ELF-1 (cell line): ENCODE data around the gene TSPAN18.

Experiments used
- DNase-seq: peaks from one replicate; pipeline ENCODE4 v3.0.0-alpha.2; 2016; ENCODE audit warnings: low read depth, low spot score

The TSPAN18 gene

DNA sequence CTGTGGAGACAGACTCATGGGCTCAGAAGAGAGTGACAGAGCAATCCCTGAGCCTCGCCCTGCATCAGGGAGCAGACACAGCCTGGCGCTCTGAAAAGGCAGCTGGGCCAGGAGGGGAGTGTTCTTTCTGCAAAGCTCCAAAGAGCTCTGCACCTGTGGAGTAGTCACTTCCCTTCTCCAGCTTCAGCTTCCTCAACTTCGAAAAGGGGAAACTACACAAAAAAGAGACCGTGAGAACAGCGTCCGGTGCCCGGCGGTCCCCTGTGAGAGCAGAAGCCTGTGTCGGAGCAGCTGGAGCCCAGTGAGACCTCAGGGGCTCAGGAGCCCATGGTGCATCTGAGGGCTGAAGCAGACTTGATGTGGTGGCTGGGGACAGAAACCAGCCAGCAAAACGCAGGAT, 188.9 kb downstream of the TSPAN18 start:
- DNase-seq: no peak

DNA sequence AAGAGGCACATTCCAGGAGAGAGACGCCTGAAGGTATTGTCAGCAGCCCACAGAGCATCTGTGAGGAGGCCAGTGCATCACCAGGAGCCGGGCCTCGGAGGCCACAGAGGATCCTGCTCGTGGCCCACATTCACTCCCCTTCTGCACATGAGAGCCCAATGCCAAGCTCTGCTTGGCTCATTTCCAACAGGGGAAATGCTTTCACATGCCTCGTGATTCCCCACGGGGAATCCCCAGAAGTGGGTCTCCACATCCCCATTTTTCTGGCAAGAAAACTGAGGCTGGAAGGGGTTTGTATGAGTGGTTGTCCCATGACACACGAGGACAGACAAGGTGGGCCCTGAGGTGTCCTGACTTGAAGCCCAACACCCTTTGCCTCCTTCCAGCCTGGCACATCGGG, 189.6 kb downstream of the TSPAN18 start:
- DNase-seq: no peak

DNA sequence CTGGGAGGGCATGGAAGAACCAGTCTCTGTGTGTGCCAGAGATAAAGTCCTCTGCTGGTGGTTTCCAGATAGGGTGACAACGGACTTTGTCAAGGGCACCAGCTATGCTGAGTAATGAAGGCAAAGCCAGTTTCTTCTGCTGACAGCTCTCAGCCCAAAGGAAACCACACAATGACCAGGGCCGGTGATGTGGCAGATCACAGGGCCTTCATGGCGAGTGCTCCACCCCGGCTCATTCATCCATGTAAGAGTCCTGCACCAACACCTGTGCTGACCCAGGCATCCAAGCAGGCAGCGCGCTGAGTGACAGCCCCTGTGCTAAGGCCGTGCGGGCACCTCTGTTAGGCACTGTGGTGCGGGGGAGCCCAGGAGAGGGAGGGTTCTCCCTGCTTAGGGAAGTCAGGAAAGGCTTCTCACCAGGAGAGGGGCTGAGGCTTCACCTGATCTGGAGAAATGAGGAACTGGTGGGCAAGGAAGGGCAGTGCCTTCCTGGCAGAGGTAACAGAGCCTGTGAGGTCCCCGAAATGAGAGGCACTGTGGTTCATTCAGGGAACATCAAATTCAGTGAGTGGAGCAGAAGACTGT, 190.1 kb downstream of the TSPAN18 start:
- no peak for DNase-seq

DNA sequence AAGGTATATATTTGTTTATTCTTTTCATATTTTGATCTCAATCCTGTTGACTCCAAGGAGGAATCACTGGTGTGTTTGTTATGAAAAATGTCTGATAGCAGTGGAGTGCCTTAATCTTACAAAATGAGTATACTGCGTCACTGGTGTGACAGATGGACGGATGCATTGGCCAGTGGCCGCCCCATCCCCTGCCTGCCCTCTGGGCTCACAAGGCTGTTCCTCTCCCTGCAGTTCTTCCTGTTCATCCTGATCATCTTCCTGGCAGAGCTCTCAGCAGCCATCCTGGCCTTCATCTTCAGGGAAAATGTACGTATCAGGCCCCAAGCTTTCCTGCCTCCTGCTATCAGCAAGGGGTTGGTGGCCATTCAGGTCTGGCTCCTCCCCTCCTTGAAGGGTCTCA, 191.0 kb downstream of the TSPAN18 start:
- no peak for DNase-seq

DNA sequence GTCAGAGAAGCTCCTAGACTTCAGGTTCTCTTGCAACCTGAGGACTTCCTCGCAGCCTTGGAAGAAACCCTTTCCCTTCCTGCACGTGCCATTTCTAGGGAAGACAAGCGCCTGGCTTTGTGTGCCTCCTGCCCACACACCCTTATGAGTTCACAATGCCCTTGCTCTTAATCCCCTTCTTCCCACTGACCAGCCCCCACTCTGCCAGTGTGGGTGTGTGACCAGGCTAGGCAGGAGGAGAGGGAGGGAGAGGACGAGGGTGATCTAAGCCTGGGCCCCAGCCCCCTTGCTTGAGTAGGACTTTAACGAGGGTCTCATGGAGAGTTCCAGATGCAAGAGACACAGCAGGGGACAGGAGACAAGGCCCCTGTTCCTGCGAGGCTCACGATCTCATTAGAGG, 193.7 kb downstream of the TSPAN18 start:
- no peak for DNase-seq

DNA sequence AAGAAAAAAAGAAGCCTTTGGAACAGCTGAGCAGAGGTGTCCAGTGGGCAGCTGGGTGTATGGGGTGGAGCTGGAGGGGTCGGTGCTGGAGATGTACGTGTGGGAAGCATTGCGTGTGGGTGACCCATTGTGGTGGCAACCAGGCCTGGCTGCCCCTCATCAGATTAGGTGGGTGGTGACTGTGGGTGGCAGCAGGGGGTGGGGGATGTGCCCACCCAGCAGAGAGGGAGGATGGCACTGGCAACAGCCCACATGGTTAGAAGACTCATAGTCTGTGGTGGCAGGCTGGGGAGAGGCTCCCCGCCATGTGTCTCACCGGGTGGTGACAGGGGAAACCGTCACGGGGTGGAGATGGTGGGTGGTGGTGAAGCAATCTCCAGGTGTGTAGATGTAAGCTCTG, 196.4 kb downstream of the TSPAN18 start:
- DNase-seq: no peak

DNA sequence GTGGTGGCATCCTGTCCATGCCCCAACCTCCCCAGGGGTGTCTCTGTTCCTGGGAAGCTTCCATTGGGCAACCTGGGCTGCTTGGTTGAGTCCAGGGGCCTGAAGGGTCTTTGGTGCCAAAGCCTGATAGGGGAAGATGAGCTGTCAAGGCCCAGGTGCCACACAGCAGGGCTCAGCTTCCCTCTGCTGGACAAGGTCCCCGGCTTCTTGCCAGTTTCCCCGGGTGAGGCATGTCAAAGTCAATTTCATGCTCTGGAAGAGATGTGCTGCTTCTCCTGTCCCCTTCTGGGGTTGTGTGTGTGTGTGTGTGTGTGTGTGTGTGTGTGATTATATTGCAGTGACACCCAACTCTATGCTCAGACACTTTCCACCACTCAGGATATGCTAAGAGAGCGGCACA, 197.0 kb downstream of the TSPAN18 start:
- DNase-seq: no peak

DNA sequence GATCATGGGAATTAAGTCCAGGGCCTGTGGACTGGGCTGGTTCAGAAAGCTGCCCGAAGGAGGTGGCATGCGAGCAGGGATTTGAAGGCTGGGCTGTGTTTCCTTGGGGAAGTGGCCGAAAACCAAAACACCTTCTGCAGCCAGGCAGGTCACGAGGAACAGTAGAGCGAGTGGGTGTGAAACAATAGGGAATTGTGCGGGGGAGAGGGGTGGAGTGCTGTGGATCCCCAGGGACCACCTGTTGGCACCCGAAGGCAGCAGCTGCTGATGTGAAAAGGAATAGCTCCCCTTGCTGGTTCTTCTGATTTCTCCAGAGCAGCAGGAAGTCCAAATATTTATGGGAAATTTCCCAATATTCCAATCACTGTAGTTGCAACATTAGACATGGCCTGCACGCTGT, 199.3 kb downstream of the TSPAN18 start:
- no peak for DNase-seq

DNA sequence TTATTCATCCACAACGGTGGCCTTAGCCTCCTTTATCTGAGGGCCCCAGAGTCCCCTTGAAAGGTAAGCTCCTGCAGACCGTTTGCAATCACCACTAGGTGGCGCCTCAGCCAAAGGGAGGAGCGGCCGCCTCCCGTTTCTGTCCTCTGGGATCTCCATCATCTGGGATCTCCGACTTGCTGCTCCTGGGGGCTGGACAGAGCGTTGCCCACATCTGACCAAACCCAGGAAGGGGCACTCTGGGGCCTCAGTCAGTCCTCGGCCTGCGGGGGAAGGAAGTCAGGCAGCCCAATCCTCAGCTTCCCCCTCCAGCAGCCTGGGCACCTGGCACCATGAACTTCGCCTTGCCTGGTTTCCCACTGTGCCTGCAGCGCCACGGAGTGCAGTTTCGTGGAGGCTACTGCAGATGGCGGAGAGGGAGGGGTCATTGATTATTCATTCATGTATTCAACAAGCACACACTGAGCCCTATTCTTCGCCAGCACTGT, 200.5 kb downstream of the TSPAN18 start:
- peak; percentile 81 for DNase-seq

DNA sequence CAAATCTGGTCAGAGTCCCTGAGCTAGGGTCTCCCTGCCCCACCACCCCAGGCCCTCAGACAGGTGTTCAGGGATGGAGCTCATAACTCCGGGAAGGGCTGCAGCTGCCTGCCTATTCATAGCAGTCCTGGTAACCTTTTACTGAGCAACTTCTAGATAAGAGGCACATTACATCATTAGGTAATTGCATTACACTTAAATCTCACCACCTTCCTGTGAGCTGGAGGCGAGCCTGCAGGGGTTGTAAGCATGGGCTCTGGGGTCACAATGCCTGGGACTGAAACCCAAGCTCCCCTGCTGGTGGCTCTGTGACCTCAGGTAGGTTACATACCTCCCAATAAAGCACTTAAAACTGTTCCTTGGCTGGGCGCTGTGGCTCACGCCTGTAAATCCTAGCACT, 201.4 kb downstream of the TSPAN18 start:
- DNase-seq: peak; percentile 64

DNA sequence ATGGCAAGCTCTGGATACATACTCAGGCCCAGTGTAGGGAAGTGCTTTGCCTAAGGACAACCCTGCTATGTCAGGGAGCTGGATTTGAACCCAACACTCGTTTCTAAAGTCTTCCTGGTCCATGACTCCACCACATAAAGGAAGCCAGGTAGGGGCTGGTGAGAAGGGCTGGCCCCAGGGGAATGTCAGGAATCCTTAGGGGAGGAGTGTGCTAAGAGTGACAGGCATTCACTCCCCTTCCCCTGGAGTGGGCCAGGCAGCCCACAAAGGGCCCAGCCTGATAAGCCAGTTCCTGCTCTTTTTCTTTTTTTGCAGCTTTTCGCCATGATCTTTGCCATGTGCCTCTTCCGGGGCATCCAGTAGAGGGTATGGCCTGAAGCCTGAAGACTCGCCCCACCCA, 202.1 kb downstream of the TSPAN18 start:
- peak; percentile 90 for DNase-seq

DNA sequence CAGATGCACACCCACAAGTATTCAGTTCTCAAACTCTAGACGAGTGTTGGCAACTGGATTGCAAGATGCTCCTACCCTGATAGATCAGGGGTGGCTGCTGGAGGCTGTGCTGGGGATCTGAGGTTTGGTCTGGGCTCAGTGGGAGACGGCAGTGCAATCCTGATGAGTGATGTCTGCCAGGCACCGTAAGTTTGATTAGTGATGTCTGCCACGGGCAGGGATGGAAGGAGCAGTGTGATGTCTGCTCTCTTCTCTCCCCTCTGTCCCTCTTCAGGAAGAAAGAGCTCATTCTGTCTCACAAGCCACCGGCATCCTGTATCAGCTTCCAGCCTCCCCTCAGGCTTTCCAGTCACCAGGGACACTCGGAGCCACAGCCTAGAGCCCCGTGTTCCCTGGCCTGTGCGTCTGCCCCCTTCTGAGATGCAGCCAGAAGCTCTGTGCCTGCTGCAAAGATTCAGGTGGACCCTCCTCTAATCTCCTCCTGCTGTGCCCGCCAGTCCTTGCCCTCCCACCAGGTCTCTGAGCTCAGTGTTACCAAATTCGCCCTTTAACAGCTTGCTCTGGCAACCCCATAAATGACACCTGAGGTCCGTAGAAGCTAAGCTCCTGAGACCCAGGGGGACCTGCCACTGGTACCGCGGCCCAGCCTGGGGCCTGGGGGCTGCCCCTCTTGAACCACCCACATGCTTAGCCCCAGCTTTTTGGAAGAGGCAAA, 204.0 kb downstream of the TSPAN18 start:
- no peak for DNase-seq

DNA sequence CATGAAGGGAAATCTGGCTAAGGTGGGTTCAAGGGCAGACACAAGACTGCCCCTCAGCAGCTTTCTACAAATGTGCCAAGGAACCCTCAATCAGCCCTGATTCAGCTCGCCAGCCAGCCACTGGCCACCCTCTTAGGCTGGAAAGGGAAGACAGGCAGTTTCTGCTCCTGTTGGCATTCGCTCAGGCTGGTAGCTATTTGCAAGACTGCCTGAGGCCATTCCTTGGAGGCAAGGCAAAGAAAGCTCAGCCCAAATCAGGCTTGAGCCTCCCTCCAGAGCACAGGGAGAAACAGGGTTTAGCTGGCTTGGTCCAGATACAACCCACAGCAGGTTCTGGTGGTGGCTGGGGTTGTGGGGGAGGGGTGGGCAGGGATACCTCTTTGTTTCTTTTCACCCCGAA, 204.7 kb downstream of the TSPAN18 start:
- peak; percentile 70 for DNase-seq

DNA sequence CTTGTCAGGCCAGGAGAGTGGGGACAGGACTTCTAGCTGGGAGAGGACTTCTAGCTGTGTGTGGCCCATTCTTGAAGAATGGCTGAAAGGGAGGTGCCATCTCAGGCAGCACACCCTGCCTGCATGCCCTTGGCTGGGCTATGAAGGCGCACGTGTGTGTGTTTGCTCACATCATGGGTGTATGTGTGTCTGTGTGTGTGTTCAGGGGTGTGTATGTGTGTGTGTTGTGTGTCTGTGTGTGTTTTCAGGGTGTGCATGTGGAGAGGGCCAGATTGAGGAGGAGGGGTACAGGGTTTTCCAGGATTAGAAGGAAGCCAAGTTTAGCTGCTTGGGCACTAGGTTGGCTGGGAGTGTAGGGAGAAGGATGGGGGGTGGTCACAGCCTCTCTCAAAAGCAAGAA, 207.3 kb downstream of the TSPAN18 start:
- no peak for DNase-seq

DNA sequence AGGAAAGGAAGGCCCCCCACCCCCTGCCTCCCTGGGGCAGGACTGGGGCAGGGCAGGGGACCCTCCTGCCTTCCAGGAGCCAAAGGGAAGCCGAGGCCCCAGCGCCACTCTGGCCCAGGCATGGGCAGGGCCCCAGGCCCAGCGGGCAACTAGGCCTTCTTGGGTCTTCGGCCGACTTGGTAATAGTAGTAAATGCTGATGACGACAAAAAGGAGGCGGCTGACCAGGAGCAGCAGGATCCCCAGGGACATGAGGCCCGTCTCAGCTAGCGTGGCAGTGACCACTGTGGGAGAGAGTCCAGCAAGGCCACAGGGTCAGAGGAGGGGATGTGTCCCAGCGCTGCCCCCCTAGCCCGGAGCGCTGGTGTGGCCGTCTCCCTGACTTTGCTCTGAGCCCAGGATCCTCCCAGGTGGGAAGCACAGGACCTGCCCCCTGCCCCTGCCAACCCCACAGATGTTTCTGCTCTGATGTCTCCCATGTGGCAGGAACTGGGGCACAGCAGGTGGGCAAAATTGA, 208.0 kb downstream of the TSPAN18 start:
- DNase-seq: no peak

DNA sequence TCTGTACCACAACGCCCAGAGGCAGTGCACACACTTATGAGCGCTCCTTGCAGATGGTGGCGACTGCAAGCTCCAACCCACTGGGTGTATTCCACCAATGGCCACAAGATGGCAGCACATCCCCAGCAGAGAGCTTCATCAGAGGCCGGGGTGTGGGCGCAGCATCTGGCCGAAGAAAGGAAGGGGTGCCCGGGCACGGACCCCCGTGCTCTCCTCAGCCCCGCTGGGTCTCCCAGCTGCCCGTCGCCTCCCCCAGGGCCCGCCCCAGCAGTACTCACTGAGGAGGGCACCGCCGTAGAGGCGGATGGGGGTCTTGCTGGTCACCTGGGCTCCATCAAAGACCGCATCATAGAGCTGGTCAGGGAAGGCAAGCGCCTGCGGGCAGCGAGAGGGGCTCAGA, 209.8 kb downstream of the TSPAN18 start:
- DNase-seq: peak; percentile 93

DNA sequence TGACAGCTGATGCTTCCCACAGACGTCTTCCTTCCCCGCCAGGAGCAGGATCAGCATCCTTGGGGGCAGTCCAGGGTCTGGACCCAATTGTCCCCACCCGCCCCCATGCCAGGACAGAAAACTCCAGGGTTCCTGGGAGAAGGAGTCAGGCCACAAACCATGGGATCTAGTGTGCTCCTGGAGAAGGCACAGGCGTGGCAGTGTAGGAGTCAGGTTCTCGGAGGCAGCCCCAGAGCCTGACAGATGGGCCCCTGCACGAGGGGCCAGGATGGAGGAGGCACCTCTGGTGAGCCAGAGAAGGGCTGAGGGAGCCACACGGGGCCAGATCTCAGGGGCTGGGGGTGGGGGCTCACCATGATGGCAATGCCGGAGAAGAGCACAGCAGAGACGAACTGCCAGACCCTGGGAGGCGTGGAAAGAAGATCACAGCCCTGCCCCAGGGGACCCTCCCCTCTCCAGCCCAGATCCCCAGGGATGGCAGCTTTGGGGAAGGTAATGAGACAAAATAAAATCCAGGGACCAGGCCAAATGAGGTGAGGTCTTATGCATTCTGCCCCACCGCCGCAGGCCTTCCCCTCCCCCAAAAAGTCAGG, 210.3 kb downstream of the TSPAN18 start:
- no peak for DNase-seq

DNA sequence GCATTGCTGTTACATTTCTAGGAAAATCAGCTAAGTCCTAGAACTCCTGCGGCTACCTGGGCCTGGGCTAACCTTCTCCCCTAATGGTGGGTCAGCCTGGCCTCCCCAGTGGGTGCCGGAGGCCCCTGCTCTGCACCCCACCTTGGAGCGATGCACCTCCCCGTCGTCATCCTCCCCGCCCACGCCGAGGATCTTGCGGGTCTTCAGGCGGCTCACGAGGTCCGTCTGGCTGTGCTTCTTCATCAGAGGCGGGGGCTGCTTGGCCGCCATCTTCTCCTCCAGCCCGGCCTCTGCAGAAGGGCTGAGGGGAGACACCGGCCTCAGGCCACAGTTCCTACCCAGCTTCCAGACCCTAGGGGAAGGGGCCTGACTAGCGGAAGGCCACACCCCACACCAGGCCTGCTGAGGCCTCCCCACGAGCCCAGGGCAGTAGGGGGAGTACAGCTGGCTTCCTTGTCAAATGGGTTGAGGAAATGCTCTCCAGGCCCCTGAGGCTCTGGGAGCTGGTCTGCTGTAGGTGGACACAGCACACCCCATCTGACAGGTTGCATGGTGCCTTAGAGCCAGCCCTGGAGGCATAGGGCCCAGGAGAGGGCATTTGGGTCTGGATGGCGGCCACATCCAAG, 211.4 kb downstream of the TSPAN18 start:
- DNase-seq: peak; percentile 58

DNA sequence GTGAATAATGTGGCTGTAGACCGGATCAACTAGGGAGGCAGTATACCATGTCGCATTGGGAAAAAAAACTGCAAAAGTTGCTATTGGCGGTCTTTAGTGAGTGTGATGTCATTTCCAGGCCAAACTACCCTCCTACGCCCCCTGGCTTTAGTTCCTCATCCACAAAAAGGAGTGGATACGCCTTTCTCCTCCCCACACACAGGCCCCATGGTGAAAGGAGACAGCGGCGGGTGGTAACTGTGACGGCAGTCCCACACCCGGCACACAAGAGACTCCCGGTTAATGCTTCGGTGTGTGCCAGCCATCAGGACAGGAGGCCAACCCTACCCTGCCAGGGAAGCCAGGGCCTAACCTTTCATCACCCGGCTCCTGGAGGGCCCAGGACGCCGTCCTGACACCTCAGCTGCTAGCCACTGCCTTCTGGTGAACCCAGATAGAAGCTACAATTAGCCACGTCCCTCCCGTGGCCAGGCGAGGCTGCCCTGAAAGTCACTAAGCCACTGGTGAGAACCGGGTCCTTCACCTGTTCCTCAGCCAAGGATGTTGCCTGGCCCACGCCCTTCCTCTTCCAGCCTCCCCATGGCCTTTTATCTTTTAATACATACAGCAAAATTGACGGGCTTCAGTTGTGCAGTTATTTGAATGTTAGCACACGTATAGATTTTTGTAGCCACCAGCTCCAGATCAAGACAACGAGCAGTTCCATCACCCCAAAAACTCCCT, 213.1 kb downstream of the TSPAN18 start:
- peak; percentile 74 for DNase-seq

DNA sequence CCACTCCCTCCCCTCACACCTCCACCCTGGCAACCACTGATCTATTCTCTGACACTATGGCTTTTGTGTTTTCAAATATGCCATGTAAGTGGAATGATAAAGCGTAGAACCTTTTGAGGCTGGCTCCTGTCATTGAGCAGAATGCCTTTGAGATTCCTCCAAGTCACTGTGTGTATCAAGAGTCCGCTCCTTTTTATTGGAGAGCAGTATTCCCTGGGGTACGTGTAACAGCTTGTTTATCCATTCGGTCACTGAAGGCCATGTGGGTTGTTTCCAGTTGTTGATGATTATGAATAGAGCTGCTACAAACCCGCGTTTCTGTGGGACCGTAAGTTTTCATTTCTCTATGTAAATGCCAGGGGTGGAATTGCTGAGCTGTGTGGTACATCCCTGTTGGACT, 213.6 kb downstream of the TSPAN18 start:
- DNase-seq: no peak

DNA sequence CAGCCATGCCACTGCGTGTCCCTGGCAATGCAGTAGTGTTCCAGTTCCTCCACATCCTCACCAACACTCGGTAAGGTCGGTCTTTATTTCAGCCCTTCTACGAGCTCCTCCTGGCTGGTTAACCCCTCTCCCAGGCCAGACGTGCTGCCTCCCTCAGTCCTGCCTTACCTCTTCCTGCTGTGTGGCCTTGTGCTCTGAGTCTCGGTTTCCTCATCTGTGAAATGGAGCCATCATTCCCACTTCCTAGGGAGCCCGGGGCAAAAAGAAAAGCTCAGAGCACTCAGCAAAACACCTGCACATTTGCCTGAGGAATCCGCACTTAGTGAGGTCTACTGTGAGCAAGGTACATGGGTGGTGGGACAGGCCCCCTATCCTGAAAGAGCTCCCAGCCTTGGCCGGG, 214.1 kb downstream of the TSPAN18 start:
- no peak for DNase-seq
